HFFc6 (cell line): Measurements from ENCODE around the gene ZNF219. TPM values are rescaled to one million over a fixed set of nuclear protein-coding genes. Genes with fewer than 3 reads are reported as not detected.

Experiments
- DNase-seq: peaks from one replicate; pipeline ENCODE4 v3.0.0-alpha.2; 2018
- H3K27ac Mint-ChIP-seq: 2 replicates; pipeline ENCODE4 v1.8.0; 2020; ENCODE audit warnings: mild to moderate bottlenecking, mixed read lengths
- H3K27me3 Mint-ChIP-seq: 2 replicates; pipeline ENCODE4 v1.8.0; 2021; ENCODE audit warnings: mild to moderate bottlenecking, moderate library complexity, mixed read lengths; ENCODE audit not compliant: insufficient read depth
- H3K36me3 Mint-ChIP-seq: 2 replicates; pipeline ENCODE4 v1.8.0; 2021; ENCODE audit warnings: low read depth, mixed read lengths
- H3K4me1 Mint-ChIP-seq: 2 replicates; pipeline ENCODE4 v1.8.0; 2020; ENCODE audit warnings: low read depth, mixed read lengths
- H3K4me3 Mint-ChIP-seq: 2 replicates; pipeline ENCODE4 v1.8.0; 2020; ENCODE audit warnings: mild to moderate bottlenecking, moderate library complexity, mixed read lengths
- H3K9me3 Mint-ChIP-seq: 2 replicates; pipeline ENCODE4 v1.8.0; 2020; ENCODE audit warnings: mild to moderate bottlenecking, mixed read lengths
- CTCF ChIP-seq: fragments of 200-600 bp; sonication (generic); IDR thresholded peaks from 2 replicates; pipeline ENCODE4 v1.5.0; 2021; ENCODE audit warnings: antibody characterized with exemption, mild to moderate bottlenecking
- total RNA-seq, 6 experiments: library from RNA; stranded (reverse); fragmentation: NEBNext Ultra II Directional; extraction: Animal tissue kit (Norgen Biotek cat#: 25700); gene quantifications; 2 replicates in 1 of 6; 3 replicates in 5 of 6; pipeline ENCODE4 v1.2.3, GENCODE V29; 2021

Gene ZNF219
- total RNA-seq, 6 experiments from 2014 or later: 5.3 to 11.2 (median 6.6) TPM

DNA sequence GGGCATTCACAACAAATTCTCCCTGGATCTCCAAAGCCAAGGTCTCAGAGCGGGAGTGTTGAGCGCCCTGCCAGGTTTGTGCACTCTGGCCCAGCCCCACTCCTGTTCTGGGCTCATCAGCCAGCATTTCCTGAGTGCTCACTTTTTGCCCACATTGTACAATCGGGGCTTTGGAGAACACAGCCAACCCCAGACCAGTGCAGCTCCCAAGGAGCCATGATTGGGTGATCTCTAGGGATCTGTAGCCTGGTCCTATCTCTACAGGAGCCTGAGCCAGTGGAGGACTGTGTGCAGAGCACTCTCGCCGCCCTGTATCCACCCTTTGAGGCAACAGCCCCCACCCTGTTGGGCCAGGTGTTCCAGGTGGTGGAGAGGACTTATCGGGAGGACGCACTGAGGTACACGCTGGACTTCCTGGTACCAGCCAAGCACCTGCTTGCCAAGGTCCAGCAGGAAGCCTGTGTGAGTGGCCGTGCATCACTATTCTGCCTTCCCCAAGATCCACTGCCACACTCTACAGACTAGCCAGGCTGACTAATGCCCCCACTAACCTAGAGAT lies 25.6 kb downstream of the ZNF219 start:
- H3K36me3 Mint-ChIP-seq: peaks cover 14% of the 10 kb centered on the region
- H3K27me3 Mint-ChIP-seq: peaks cover 6% of the 10 kb centered on the region
- no peak for DNase-seq
- no peaks in the 10 kb centered on the region for H3K9me3 Mint-ChIP-seq
- peak overlapping the region; percentile 97 for H3K27ac Mint-ChIP-seq
- H3K4me1 Mint-ChIP-seq: peaks cover 38% of the 10 kb centered on the region
- TF ChIP-seq CTCF: no peak
- H3K4me3 Mint-ChIP-seq: peak overlapping the region; percentile 95

DNA sequence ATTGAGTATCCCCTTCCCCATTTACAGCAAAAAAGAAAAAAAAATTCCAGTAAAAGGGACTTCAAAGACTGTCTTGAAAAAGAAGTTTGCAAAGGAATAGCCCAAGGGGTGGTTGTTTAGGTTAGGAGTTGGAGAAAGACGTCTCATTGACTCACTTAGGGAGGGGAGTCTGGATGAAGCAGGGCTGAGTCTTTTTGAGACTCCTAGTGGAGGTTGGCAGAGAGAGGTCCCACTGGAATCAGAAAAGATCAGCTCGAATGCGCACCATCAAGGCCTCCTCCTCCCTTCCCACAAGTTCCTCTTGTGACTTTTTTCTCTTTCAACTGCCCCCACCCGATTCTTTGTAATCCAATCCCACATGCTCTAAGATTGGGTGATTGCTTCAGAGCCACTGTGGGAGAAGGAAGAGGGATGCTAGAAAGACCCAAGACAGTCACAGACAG lies 26.4 kb downstream of the ZNF219 start:
- no peaks in the 10 kb centered on the region for H3K9me3 Mint-ChIP-seq
- peak overlapping the region; percentile 95 for H3K4me3 Mint-ChIP-seq
- peaks cover 6% of the 10 kb centered on the region for H3K27me3 Mint-ChIP-seq
- peak; percentile 75 for DNase-seq
- peak overlapping the region; percentile 97 for H3K27ac Mint-ChIP-seq
- peak; percentile 24; the same call in 1 of the 2 replicates for TF ChIP-seq CTCF
- H3K4me1 Mint-ChIP-seq: peaks cover 38% of the 10 kb centered on the region
- H3K36me3 Mint-ChIP-seq: peaks cover 14% of the 10 kb centered on the region

GRCh38 chr14:21071225-21072030 lies 27.0 kb downstream of the ZNF219 start:
- Mint-ChIP-seq H3K4me3 (peak overlapping the region; percentile 95), H3K27ac (peak overlapping the region; percentile 97), H3K27me3 (peaks cover 6% of the 10 kb centered on the region), H3K4me1 (peaks cover 38% of the 10 kb centered on the region), H3K36me3 (peaks cover 14% of the 10 kb centered on the region), H3K9me3 (no peaks in the 10 kb centered on the region)
- DNase-seq: peak; percentile 91
- no peak; the same call in 1 of the 2 replicates for TF ChIP-seq CTCF

- H3K27me3 Mint-ChIP-seq: peaks cover 6% of the 10 kb centered on the region
- DNase-seq: peak; percentile 50
- peak overlapping the region; percentile 97 for H3K27ac Mint-ChIP-seq
- H3K9me3 Mint-ChIP-seq: no peaks in the 10 kb centered on the region
- H3K4me1 Mint-ChIP-seq: peaks cover 38% of the 10 kb centered on the region
- H3K36me3 Mint-ChIP-seq: peaks cover 9% of the 10 kb centered on the region
- peak overlapping the region; percentile 95 for H3K4me3 Mint-ChIP-seq
- TF ChIP-seq CTCF: no peak
Observed at GRCh38 chr14:21070610-21071224, 27.7 kb downstream of the ZNF219 start.

GRCh38 chr14:21070083-21070609 lies 28.3 kb downstream of the ZNF219 start, which contains the start of gene ARHGEF40:
Gene ARHGEF40, plus strand, starts transcription at chr14:21070304. Its CDS starts 93 bp downstream, at chr14:21070397.
- H3K4me1 Mint-ChIP-seq: peaks cover 38% of the 10 kb centered on the region
- no peak for TF ChIP-seq CTCF
- DNase-seq: no peak
- H3K27ac Mint-ChIP-seq: peak within 1 kb of the TSS; percentile 97
- peaks cover 7% of the 10 kb centered on the region for H3K36me3 Mint-ChIP-seq
- peak within 1 kb of the TSS; percentile 95 for H3K4me3 Mint-ChIP-seq
- no peaks in the 10 kb centered on the region for H3K9me3 Mint-ChIP-seq
- H3K27me3 Mint-ChIP-seq: peaks cover 7% of the 10 kb centered on the region
